ENCODE measurements around the gene TRAPPC11. TPM values are rescaled to one million over a fixed set of nuclear protein-coding genes. Genes with fewer than 3 reads are reported as not detected.

Gene TRAPPC11
- total RNA-seq, 1 donor from 2014 or later = 40.3 TPM

- intact Hi-C loops (cut with DNase I) = no loop called here
- Histone ChIP-seq H3K4me3 (no peak overlapping the region), H3K4me1 (no peaks in the 10 kb centered on the region), H3K27me3 (no peaks in the 10 kb centered on the region), H3K27ac (no peak overlapping the region), H3K9me3 (no peaks in the 10 kb centered on the region), H3K36me3 (peaks cover 0 to 36% of the 10 kb centered on the region in 2 donors)
- DNase-seq (ENCODE audit: extremely low spot score in 2 of 2) = no peak
- no peak for TF ChIP-seq CTCF (IDR thresholded peaks at IDR 0.05)
- no peak for TF ChIP-seq POLR2AphosphoS5 (IDR thresholded peaks at IDR 0.05; ENCODE audit: insufficient read depth in 1 of 2, low read depth in 1 of 2)
- no peak for TF ChIP-seq POLR2A (IDR thresholded peaks at IDR 0.05)
These were observed 12.0 kb downstream of the TRAPPC11 start for GRCh38 chr4:183670960-183671555.

GRCh38 chr4:183674153-183674552 lies 15.1 kb downstream of the TRAPPC11 start:
- Histone ChIP-seq H3K27me3 (no peaks in the 10 kb centered on the region), H3K9me3 (no peaks in the 10 kb centered on the region), H3K4me3 (no peak overlapping the region), H3K4me1 (peaks cover 5% of the 10 kb centered on the region), H3K27ac (no peak overlapping the region), H3K36me3 (peaks cover 0 to 32% of the 10 kb centered on the region in 2 donors)
- intact Hi-C loops (cut with DNase I) = no loop called here
- DNase-seq (ENCODE audit: extremely low spot score in 2 of 2) = no peak
- TF ChIP-seq POLR2AphosphoS5 (IDR thresholded peaks at IDR 0.05; ENCODE audit: insufficient read depth in 1 of 2, low read depth in 1 of 2) = no peak
- TF ChIP-seq POLR2A (IDR thresholded peaks at IDR 0.05) = no peak
- no peak for TF ChIP-seq CTCF (IDR thresholded peaks at IDR 0.05)

GRCh38 chr4:183675625-183676024 lies 16.5 kb downstream of the TRAPPC11 start:
- H3K9me3 ChIP-seq = no peaks in the 10 kb centered on the region
- no peak for DNase-seq (ENCODE audit: extremely low spot score in 2 of 2)
- peaks cover 0 to 31% of the 10 kb centered on the region in 2 donors for H3K36me3 ChIP-seq
- H3K4me3 ChIP-seq = no peak overlapping the region
- intact Hi-C loops (cut with DNase I) = no loop called here
- no peaks in the 10 kb centered on the region for H3K27me3 ChIP-seq
- peaks cover 5% of the 10 kb centered on the region for H3K4me1 ChIP-seq
- TF ChIP-seq POLR2A (IDR thresholded peaks at IDR 0.05) = no peak
- no peak for TF ChIP-seq CTCF (IDR thresholded peaks at IDR 0.05)
- no peak for TF ChIP-seq POLR2AphosphoS5 (IDR thresholded peaks at IDR 0.05; ENCODE audit: insufficient read depth in 1 of 2, low read depth in 1 of 2)
- no peak overlapping the region for H3K27ac ChIP-seq

- Histone ChIP-seq H3K9me3 (no peaks in the 10 kb centered on the region), H3K4me1 (peaks cover 5% of the 10 kb centered on the region), H3K27ac (no peak overlapping the region), H3K27me3 (no peaks in the 10 kb centered on the region), H3K36me3 (peaks cover 0 to 61% of the 10 kb centered on the region in 2 donors), H3K4me3 (no peak overlapping the region)
- intact Hi-C loops (cut with DNase I) = no loop called here
- no peak for DNase-seq (ENCODE audit: extremely low spot score in 2 of 2)
- TF ChIP-seq POLR2A (IDR thresholded peaks at IDR 0.05) (no peak), CTCF (IDR thresholded peaks at IDR 0.05) (no peak), POLR2AphosphoS5 (IDR thresholded peaks at IDR 0.05; ENCODE audit: insufficient read depth in 1 of 2, low read depth in 1 of 2) (no peak)
These were observed 22.0 kb downstream of the TRAPPC11 start for GRCh38 chr4:183681119-183681518.

- H3K27ac ChIP-seq = no peak overlapping the region
- intact Hi-C loops (cut with DNase I) = no loop called here
- H3K4me3 ChIP-seq = no peak overlapping the region
- H3K9me3 ChIP-seq = no peaks in the 10 kb centered on the region
- no peaks in the 10 kb centered on the region for H3K4me1 ChIP-seq
- H3K27me3 ChIP-seq = no peaks in the 10 kb centered on the region
- TF ChIP-seq CTCF (IDR thresholded peaks at IDR 0.05) = no peak
- no peak for TF ChIP-seq POLR2A (IDR thresholded peaks at IDR 0.05)
- no peak for TF ChIP-seq POLR2AphosphoS5 (IDR thresholded peaks at IDR 0.05; ENCODE audit: insufficient read depth in 1 of 2, low read depth in 1 of 2)
- DNase-seq (ENCODE audit: extremely low spot score in 2 of 2) = no peak
- peaks cover 3 to 47% of the 10 kb centered on the region in 2 donors for H3K36me3 ChIP-seq
These were observed 27.4 kb downstream of the TRAPPC11 start for GRCh38 chr4:183686461-183686860.
